Suprapubic skin (tissue), 4 donors: ENCODE results near the gene GPR35. TPM values are rescaled to one million over a fixed set of nuclear protein-coding genes. Genes with fewer than 3 reads are reported as not detected.

Experiments used
- DNase-seq, 2 donors: peaks; one replicate each; pipeline ENCODE4 v3.0.0-alpha.2; 2019; ENCODE audit warnings: low spot score in 2 of 2
- H3K27ac ChIP-seq: fragments of 200-600 bp; sonication (generic); one replicate; pipeline ENCODE4 v1.5.1; 2019
- H3K27me3 ChIP-seq: fragments of 200-600 bp; sonication (generic); one replicate; pipeline ENCODE4 v1.5.1; 2019
- H3K36me3 ChIP-seq: fragments of 200-600 bp; sonication (generic); one replicate; pipeline ENCODE4 v1.5.1; 2019
- H3K4me1 ChIP-seq: fragments of 200-600 bp; sonication (generic); one replicate; pipeline ENCODE4 v1.5.1; 2019
- H3K4me3 ChIP-seq: fragments of 200-600 bp; sonication (generic); one replicate; pipeline ENCODE4 v1.5.1; 2019; ENCODE audit warnings: mild to moderate bottlenecking
- H3K9me3 ChIP-seq: fragments of 200-600 bp; sonication (generic); one replicate; pipeline ENCODE4 v1.5.1; 2019
- CTCF ChIP-seq, 2 donors: fragments of 200-600 bp in 1 of 2; fragments of 450-650 bp in 1 of 2; sonication (generic) in 1 of 2; IDR thresholded peaks; one replicate each; pipeline ENCODE4 v1.5.1; 2016 to 2019; ENCODE audit warnings: antibody characterized with exemption in 2 of 2, mild to moderate bottlenecking in 1 of 2, moderate library complexity in 1 of 2
- EP300 ChIP-seq: sonication (generic); formaldehyde crosslinking; IDR thresholded peaks from one replicate; pipeline ENCODE4 v1.6.1; 2017; ENCODE audit warnings: antibody characterized with exemption
- POLR2A ChIP-seq, 2 donors: fragments of 450-650 bp; IDR thresholded peaks; one replicate each; pipeline ENCODE4 v1.6.1; 2017; ENCODE audit warnings: antibody characterized with exemption in 2 of 2, mild to moderate bottlenecking in 2 of 2, moderate library complexity in 2 of 2
- POLR2AphosphoS5 ChIP-seq, 3 donors: sonication (generic); formaldehyde crosslinking; IDR thresholded peaks; one replicate each; pipeline ENCODE4 v1.6.1; 2017; ENCODE audit warnings: antibody characterized with exemption in 3 of 3
- WGBS: methylation state at CpG from one replicate; pipeline ENCODE4 v1.1.5; 2018; 5-methylcytosine and 5-hydroxymethylcytosine counted together
- total RNA-seq, 4 donors: library from RNA; depleted of rRNA; stranded (reverse); fragments of >200 nt; gene quantifications; one replicate each; pipeline ENCODE4 v1.1.0, GENCODE V29; 2016

The GPR35 gene
- total RNA-seq, 4 donors from 2014 or later = 1.4 to 7.5 (median 2.5) TPM

GRCh38 chr2:240582781-240583180 lies 42.5 kb upstream of the GPR35 start:
- DNase-seq = no peak
- WGBS = 88% methylated on average over 3 of the region's 3 CpGs
- Histone ChIP-seq H3K4me3 (no peak overlapping the region), H3K36me3 (peaks cover 8% of the 10 kb centered on the region), H3K27ac (no peak overlapping the region), H3K4me1 (peaks cover 59% of the 10 kb centered on the region), H3K9me3 (no peaks in the 10 kb centered on the region), H3K27me3 (no peaks in the 10 kb centered on the region)
- TF ChIP-seq EP300 (no peak), POLR2AphosphoS5 (IDR thresholded peaks at IDR 0.05) (no peak)

GRCh38 chr2:240583774-240584173 lies 41.5 kb upstream of the GPR35 start:
- no peaks in the 10 kb centered on the region for H3K9me3 ChIP-seq
- TF ChIP-seq POLR2AphosphoS5 (IDR thresholded peaks at IDR 0.05) = no peak
- no peak for TF ChIP-seq EP300
- TF ChIP-seq POLR2A (IDR thresholded peaks at IDR 0.05) = no peak
- TF ChIP-seq CTCF (IDR thresholded peaks at IDR 0.05) = no peak
- H3K4me3 ChIP-seq = no peak overlapping the region
- peaks cover 59% of the 10 kb centered on the region for H3K4me1 ChIP-seq
- H3K27ac ChIP-seq = no peak overlapping the region
- WGBS = 88% methylated on average over 4 of the region's 4 CpGs
- no peaks in the 10 kb centered on the region for H3K36me3 ChIP-seq
- no peak for DNase-seq
- no peaks in the 10 kb centered on the region for H3K27me3 ChIP-seq

GRCh38 chr2:240584486-240585031 lies 40.7 kb upstream of the GPR35 start:
- WGBS = 84% methylated on average over 3 of the region's 4 CpGs
- Histone ChIP-seq H3K27ac (peak overlapping the region; percentile 8), H3K4me3 (peak overlapping the region; percentile 98)

GRCh38 chr2:240585101-240585500 lies 40.2 kb upstream of the GPR35 start:
- DNase-seq = no peak
- TF ChIP-seq CTCF (IDR thresholded peaks at IDR 0.05) (no peak), POLR2A (IDR thresholded peaks at IDR 0.05) (no peak), POLR2AphosphoS5 (IDR thresholded peaks at IDR 0.05) (no peak), EP300 (no peak)
- Histone ChIP-seq H3K4me3 (peak overlapping the region; percentile 98), H3K36me3 (peaks cover 9% of the 10 kb centered on the region), H3K27ac (peak overlapping the region; percentile 8), H3K4me1 (peaks cover 46% of the 10 kb centered on the region), H3K9me3 (no peaks in the 10 kb centered on the region), H3K27me3 (no peaks in the 10 kb centered on the region)
- 68% methylated on average over 3 of the region's 6 CpGs for WGBS

More at GRCh38 chr2:240584486-240585031, 40.7 kb upstream of the GPR35 start:
- TF ChIP-seq POLR2A (IDR thresholded peaks at IDR 0.05) = no peak
- no peak for TF ChIP-seq EP300
- TF ChIP-seq CTCF (IDR thresholded peaks at IDR 0.05) = no peak
- TF ChIP-seq POLR2AphosphoS5 (IDR thresholded peaks at IDR 0.05) = no peak
- Histone ChIP-seq H3K36me3 (peaks cover 3% of the 10 kb centered on the region), H3K4me1 (peaks cover 51% of the 10 kb centered on the region), H3K27me3 (no peaks in the 10 kb centered on the region), H3K9me3 (no peaks in the 10 kb centered on the region)
- DNase-seq = no peak

GRCh38 chr2:240585681-240586197 lies 39.5 kb upstream of the GPR35 start:
- TF ChIP-seq CTCF (IDR thresholded peaks at IDR 0.05) (no peak), POLR2A (IDR thresholded peaks at IDR 0.05) (no peak), POLR2AphosphoS5 (IDR thresholded peaks at IDR 0.05) (no peak), EP300 (no peak)
- no peaks in the 10 kb centered on the region for H3K9me3 ChIP-seq
- WGBS = 0% methylated on average over 5 of the region's 20 CpGs
- DNase-seq = no peak
- H3K4me1 ChIP-seq = peaks cover 40% of the 10 kb centered on the region
- peaks cover 15% of the 10 kb centered on the region for H3K36me3 ChIP-seq
- H3K4me3 ChIP-seq = peak overlapping the region; percentile 98
- H3K27me3 ChIP-seq = no peaks in the 10 kb centered on the region
- H3K27ac ChIP-seq = peak overlapping the region; percentile 94
